Left ventricle myocardium inferior (tissue), 1 donor: Measurements from ENCODE around the gene CYGB. TPM values are rescaled to one million over a fixed set of nuclear protein-coding genes. Genes with fewer than 3 reads are reported as not detected.
"Not testable (repeated sequence)": the region's sequence is repeated elsewhere in the genome, so short reads cannot be mapped to it uniquely, and the experiment has no call there.

Source experiments
- DNase-seq: peaks from one replicate; pipeline ENCODE4 v3.0.0-alpha.2; 2020
- H3K27ac ChIP-seq: fragments of 200-600 bp; replicated peaks from 2 replicates; pipeline ENCODE4 v1.8.0; 2021
- H3K27me3 ChIP-seq: fragments of 200-600 bp; 2 replicates; pipeline ENCODE4 v1.8.0; 2021; ENCODE audit warnings: low read depth
- H3K36me3 ChIP-seq: fragments of 200-600 bp; 2 replicates; pipeline ENCODE4 v1.8.0; 2021
- H3K4me1 ChIP-seq: fragments of 200-600 bp; 2 replicates; pipeline ENCODE4 v1.8.0; 2021
- H3K4me3 ChIP-seq: fragments of 200-600 bp; 2 replicates; pipeline ENCODE4 v1.8.0; 2021; ENCODE audit warnings: mild to moderate bottlenecking, moderate library complexity
- H3K9me3 ChIP-seq: fragments of 200-600 bp; replicated peaks from 2 replicates; pipeline ENCODE4 v1.8.0; 2021
- CTCF ChIP-seq: fragments of 200-600 bp; IDR thresholded peaks from 2 replicates; pipeline ENCODE4 v1.8.0; 2021; ENCODE audit warnings: antibody characterized with exemption, mild to moderate bottlenecking, borderline replicate concordance
- intact Hi-C: fragments of 100-400 bp; cut with micrococcal nuclease; formaldehyde crosslinking; loops from one replicate; pipeline ENCODE4 v1.11.0; 2022
- total RNA-seq: library from RNA; stranded (reverse); fragmentation: NEBNext Ultra II Directional; extraction: Animal tissue kit (Norgen Biotek cat#: 25700); gene quantifications from one replicate; pipeline ENCODE4 v1.2.1, GENCODE V29; 2021
- donor health status: DM: no; HTN: yes; CAD: no; lungs with severe emphysema.

CYGB gene
- total RNA-seq, 1 donor from 2014 or later = 24.1 TPM

GRCh38 chr17:76567634-76568432 is 30.3 kb upstream of the CYGB start:
- DNase-seq = no peak

GRCh38 chr17:76566988-76567431 is 29.5 kb upstream of the CYGB start:
- no peak overlapping the region for H3K4me3 ChIP-seq
- intact Hi-C loops = no loop called here
- no peaks in the 10 kb centered on the region for H3K9me3 ChIP-seq
- DNase-seq = no peak
- H3K4me1 ChIP-seq = peaks cover 41% of the 10 kb centered on the region
- TF ChIP-seq CTCF = no peak
- H3K27me3 ChIP-seq = no peaks in the 10 kb centered on the region
- H3K36me3 ChIP-seq = peaks cover 29% of the 10 kb centered on the region
- no peak overlapping the region for H3K27ac ChIP-seq

More at GRCh38 chr17:76567634-76568432, 30.3 kb upstream of the CYGB start:
- Histone ChIP-seq H3K36me3 (peaks cover 24% of the 10 kb centered on the region), H3K4me3 (no peak overlapping the region), H3K4me1 (peaks cover 35% of the 10 kb centered on the region), H3K27ac (peak overlapping the region; percentile 11), H3K9me3 (no peaks in the 10 kb centered on the region), H3K27me3 (no peaks in the 10 kb centered on the region)
- intact Hi-C loops = no loop called here
- TF ChIP-seq CTCF = no peak

GRCh38 chr17:76566613-76566943 is 29.1 kb upstream of the CYGB start:
- no peaks in the 10 kb centered on the region for H3K27me3 ChIP-seq
- no peak for TF ChIP-seq CTCF
- H3K4me1 ChIP-seq = peaks cover 45% of the 10 kb centered on the region
- H3K27ac ChIP-seq = no peak overlapping the region
- DNase-seq = no peak
- H3K36me3 ChIP-seq = peaks cover 33% of the 10 kb centered on the region
- no peaks in the 10 kb centered on the region for H3K9me3 ChIP-seq
- no peak overlapping the region for H3K4me3 ChIP-seq
- intact Hi-C loops = no loop called here

GRCh38 chr17:76565728-76566612 is 28.5 kb upstream of the CYGB start:
- Histone ChIP-seq H3K4me3 (no peak overlapping the region), H3K4me1 (peaks cover 51% of the 10 kb centered on the region), H3K27me3 (no peaks in the 10 kb centered on the region), H3K9me3 (no peaks in the 10 kb centered on the region), H3K36me3 (peaks cover 38% of the 10 kb centered on the region), H3K27ac (no peak overlapping the region)
- DNase-seq = no peak
- intact Hi-C loops = no loop called here
- no peak for TF ChIP-seq CTCF

- Histone ChIP-seq H3K36me3 (peaks cover 38% of the 10 kb centered on the region), H3K4me1 (peaks cover 58% of the 10 kb centered on the region)
- H3K4me3 ChIP-seq, H3K27me3 ChIP-seq, DNase-seq, H3K27ac ChIP-seq, intact Hi-C loops, H3K9me3 ChIP-seq: not testable (repeated sequence)
These were observed 27.6 kb upstream of the CYGB start for GRCh38 chr17:76564991-76565727.

GRCh38 chr17:76563359-76563758 is 25.9 kb upstream of the CYGB start:
- H3K9me3 ChIP-seq, H3K4me3 ChIP-seq, H3K27ac ChIP-seq, intact Hi-C loops, H3K27me3 ChIP-seq, DNase-seq: not testable (repeated sequence)
- Histone ChIP-seq H3K36me3 (peaks cover 38% of the 10 kb centered on the region), H3K4me1 (peaks cover 71% of the 10 kb centered on the region)
